ENCODE results near the gene PNMA6E. TPM values are rescaled to one million over a fixed set of nuclear protein-coding genes. Genes with fewer than 3 reads are reported as not detected.

The PNMA6E gene
- total RNA-seq, 2 donors from 2014 or later, result 6.9 TPM; not detected in 1

DNA sequence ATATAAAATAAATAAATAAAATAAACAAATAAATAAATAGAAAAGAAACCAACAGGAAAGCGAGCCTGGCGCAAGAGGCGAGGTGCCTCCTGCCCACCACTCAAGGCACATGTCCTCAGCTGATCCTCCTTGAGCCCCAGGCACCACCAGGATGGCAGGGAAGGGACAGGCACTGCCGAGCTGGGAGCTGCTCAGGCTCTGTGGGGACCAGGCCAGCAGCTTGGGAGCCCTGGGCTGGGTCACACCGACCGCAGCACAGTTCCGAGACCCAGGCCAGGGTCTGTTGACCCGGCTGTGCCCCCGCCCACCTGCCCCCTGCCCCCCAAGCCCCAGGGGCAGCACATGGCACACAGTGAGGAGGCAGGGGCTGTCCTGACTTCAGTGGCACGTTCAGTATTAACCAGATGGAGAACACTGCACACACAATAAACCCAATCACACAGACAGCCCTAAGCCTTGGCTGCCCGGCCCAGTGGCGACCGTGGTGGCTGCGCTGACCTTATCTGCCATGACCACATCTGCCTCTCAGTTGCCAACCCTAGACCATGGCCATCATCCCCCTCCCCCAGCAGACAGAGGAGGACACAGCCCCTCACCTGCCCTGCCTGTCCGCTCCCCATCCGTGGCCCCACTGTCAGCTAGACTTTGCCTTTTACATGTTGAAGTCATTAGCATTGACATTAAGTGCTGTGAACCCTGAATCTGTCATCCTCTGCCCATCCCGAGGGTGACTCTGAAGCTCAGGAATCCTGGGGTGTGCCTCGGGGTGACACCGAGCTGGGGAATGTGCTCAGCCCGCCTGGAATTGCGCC, 47.6 kb upstream of the PNMA6E start:
- no peak for DNase-seq (ENCODE audit: low spot score)
- WGBS, result 92% methylated on average over 15 of the region's 21 CpGs
- intact Hi-C loops (cut with DNase I), result no loop called here

DNA sequence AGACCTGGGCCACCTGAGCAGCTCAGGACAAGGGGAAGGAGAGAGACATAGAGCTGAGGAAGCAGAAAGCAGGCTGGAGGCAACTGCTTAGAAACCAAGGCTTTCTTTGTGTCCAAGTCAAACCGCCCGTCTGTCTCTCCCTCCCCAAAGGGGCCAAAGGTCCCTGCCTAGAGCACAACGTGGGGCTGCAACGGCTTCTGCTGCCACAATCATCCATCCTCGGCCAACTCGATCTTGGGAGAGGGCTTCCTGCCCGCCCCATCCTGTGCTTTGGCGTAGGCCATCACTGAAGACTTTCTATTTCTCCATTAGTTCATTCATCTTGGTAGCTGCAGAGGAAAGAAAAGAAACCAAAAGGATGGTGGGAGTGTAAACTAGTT, 46.4 kb upstream of the PNMA6E start:
- intact Hi-C loops (cut with DNase I), result no loop called here
- Histone ChIP-seq H3K4me3 (no peak overlapping the region), H3K4me1 (replicated peaks) (no peaks in the 10 kb centered on the region), H3K9me3 (no peaks in the 10 kb centered on the region), H3K27me3 (replicated peaks; ENCODE audit: insufficient read depth) (no peaks in the 10 kb centered on the region), H3K27ac (no peak overlapping the region), H3K36me3 (no peaks in the 10 kb centered on the region)
- no peak for DNase-seq (ENCODE audit: low spot score)
- no peak for TF ChIP-seq POLR2AphosphoS5 (IDR thresholded peaks at IDR 0.05)
- no peak for TF ChIP-seq CTCF (IDR thresholded peaks at IDR 0.05)
- TF ChIP-seq POLR2A (IDR thresholded peaks at IDR 0.05), result no peak
- WGBS, result 87% methylated on average over 7 of the region's 8 CpGs

More for the DNA sequence above, 47.6 kb upstream of the PNMA6E start:
- Histone ChIP-seq H3K9me3 (no peaks in the 10 kb centered on the region), H3K27ac (no peak overlapping the region), H3K27me3 (replicated peaks; ENCODE audit: insufficient read depth) (no peaks in the 10 kb centered on the region), H3K4me3 (no peak overlapping the region), H3K4me1 (replicated peaks) (no peaks in the 10 kb centered on the region), H3K36me3 (no peaks in the 10 kb centered on the region)
- no peak for TF ChIP-seq POLR2AphosphoS5 (IDR thresholded peaks at IDR 0.05)
- no peak for TF ChIP-seq POLR2A (IDR thresholded peaks at IDR 0.05)
- TF ChIP-seq CTCF (IDR thresholded peaks at IDR 0.05), result no peak

DNA sequence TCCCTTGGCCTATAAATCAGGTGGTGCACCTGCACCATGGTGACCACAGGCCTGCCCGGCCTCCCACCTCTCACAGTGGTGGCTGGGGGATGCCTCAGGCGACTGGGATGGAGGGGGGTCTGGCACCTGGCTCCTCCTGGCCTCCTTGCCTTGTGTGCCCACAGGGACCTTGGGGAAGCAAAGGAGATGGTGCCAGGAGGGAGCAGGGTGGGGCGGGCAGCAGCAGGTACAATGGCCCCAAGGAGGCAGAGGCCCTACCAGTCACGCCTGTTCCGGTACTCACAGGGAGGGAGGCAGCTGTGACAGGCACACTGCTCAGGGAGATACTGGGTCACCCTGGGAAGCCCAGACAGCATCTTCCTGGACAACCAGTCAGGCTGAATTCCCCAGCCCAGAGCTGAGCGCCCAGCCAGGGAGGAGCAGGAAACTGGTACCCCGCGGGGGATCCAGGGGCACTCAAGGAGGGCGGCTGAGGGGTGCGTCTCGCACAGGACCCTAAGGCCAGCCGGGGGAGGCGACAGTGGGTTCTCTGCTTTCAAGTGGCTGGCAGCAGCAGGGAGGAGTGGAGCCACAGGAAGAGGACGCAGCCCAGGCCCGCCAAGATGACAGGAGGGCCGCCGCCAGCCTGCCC, 45.9 kb upstream of the PNMA6E start:
- DNase-seq (ENCODE audit: low spot score), result no peak
- Histone ChIP-seq H3K27me3 (replicated peaks; ENCODE audit: insufficient read depth) (no peaks in the 10 kb centered on the region), H3K9me3 (no peaks in the 10 kb centered on the region), H3K4me1 (replicated peaks) (no peaks in the 10 kb centered on the region), H3K4me3 (no peak overlapping the region), H3K27ac (no peak overlapping the region), H3K36me3 (no peaks in the 10 kb centered on the region)
- intact Hi-C loops (cut with DNase I), result no loop called here
- TF ChIP-seq POLR2A (IDR thresholded peaks at IDR 0.05) (no peak), POLR2AphosphoS5 (IDR thresholded peaks at IDR 0.05) (no peak), CTCF (IDR thresholded peaks at IDR 0.05) (no peak)
- WGBS, result 82% methylated on average over 8 of the region's 17 CpGs

DNA sequence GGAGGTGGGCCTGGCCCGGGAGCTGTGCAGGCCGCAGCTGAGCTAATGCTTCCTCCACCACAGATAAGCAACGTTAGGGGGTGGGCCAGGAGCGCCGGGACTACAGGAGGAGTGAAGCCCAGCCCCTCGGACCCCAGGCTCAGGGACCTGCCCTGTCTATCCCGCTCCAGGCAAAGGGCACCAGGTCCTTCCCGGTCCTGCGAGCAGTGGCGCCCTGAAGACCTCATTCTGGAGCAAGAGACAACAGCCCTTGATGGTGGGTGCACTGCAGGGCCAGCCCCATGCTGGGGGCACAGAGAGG, 45.4 kb upstream of the PNMA6E start:
- no peaks in the 10 kb centered on the region for H3K36me3 ChIP-seq
- H3K4me1 ChIP-seq (replicated peaks), result no peaks in the 10 kb centered on the region
- intact Hi-C loops (cut with DNase I), result no loop called here
- no peaks in the 10 kb centered on the region for H3K9me3 ChIP-seq
- TF ChIP-seq POLR2A (IDR thresholded peaks at IDR 0.05) (no peak), CTCF (IDR thresholded peaks at IDR 0.05) (no peak), POLR2AphosphoS5 (IDR thresholded peaks at IDR 0.05) (no peak)
- no peak overlapping the region for H3K4me3 ChIP-seq
- no peak overlapping the region for H3K27ac ChIP-seq
- WGBS, result 62% methylated on average over 5 of the region's 10 CpGs
- no peak for DNase-seq (ENCODE audit: low spot score)
- no peaks in the 10 kb centered on the region for H3K27me3 ChIP-seq (replicated peaks; ENCODE audit: insufficient read depth)

Data from prostate gland (tissue), 2 donors.